ENCODE data around the gene ESPN.

DNA sequence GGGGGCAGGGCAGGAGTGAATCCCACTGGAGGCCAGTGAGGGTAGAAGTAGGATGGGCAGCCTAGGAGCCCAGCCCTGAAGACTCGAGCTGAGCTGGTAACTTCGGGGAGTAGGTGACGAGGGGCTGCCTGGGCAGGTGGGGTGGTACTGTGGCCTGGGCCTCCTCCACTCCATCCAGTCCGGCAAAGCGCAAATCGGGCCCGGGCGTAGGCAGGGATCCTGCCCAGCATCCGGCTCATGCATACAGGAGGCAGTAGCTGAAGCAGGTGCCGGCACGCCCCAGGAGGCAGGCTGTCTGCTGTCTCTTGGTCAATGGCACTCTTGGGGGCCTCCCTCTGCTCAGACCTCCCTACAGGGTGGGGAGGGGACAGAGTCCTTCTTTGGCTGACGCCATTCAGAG is 42.6 kb downstream of the ESPN start:
- TF ChIP-seq, protein P1, sequence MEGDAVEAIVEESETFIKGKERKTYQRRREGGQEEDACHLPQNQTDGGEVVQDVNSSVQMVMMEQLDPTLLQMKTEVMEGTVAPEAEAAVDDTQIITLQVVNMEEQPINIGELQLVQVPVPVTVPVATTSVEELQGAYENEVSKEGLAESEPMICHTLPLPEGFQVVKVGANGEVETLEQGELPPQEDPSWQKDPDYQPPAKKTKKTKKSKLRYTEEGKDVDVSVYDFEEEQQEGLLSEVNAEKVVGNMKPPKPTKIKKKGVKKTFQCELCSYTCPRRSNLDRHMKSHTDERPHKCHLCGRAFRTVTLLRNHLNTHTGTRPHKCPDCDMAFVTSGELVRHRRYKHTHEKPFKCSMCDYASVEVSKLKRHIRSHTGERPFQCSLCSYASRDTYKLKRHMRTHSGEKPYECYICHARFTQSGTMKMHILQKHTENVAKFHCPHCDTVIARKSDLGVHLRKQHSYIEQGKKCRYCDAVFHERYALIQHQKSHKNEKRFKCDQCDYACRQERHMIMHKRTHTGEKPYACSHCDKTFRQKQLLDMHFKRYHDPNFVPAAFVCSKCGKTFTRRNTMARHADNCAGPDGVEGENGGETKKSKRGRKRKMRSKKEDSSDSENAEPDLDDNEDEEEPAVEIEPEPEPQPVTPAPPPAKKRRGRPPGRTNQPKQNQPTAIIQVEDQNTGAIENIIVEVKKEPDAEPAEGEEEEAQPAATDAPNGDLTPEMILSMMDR (IDR thresholded peaks at IDR 0.05 in 8 of 11, conservative IDR thresholded peaks at IDR 0.05 in 3 of 11): no peak
- TF ChIP-seq POLR2A (IDR thresholded peaks at IDR 0.05): no peak

Data from spleen (tissue), 7 donors.